NCI-H2227 (cell line): Measurements from ENCODE around the gene MTFMT.
"Not testable (repeated sequence)": the region's sequence is repeated elsewhere in the genome, so short reads cannot be mapped to it uniquely, and the experiment has no call there.

Source experiments
- DNase-seq: peaks from one replicate; lab custom pipeline; 2025; ENCODE audit not compliant: unreplicated experiment; lab: John Stamatoyannopoulos, UW

Gene MTFMT

DNA sequence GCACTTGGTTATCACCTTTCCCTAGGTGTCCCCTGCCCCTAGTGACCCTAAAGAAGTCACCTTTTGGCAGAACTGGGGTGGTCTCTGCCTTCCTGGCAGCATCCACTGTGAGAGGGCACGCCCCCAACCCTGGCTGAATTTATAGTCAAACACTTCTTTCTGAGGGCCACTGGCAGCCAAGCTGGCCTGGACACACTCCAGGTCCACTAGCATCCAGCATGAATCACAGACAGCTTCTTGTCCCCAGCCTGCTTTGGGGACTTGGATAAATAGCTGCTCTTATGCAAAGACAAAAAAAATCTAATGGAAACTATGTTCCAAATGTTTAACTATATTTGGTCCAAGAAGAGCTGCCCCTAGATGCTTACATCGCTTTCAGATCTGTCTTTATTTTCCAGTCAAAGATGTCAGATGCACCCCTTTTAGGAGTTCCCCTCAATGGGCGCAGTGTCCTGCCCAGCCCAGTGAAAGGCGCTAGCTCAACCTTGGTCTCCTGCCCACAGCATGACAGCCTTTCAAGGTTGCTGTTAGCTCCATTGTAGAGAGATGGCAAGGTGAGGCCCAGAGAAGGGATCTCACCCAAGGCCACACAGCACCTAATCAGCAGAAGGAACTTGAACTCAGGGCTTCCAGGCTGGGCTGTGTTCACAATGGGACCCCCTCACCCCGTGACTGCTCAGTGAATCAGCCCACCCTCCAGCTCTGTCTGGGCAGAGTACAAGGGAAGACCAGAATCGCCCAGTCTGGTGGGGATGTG, 31.4 kb upstream of the MTFMT start:
- DNase-seq, result no peak

DNA sequence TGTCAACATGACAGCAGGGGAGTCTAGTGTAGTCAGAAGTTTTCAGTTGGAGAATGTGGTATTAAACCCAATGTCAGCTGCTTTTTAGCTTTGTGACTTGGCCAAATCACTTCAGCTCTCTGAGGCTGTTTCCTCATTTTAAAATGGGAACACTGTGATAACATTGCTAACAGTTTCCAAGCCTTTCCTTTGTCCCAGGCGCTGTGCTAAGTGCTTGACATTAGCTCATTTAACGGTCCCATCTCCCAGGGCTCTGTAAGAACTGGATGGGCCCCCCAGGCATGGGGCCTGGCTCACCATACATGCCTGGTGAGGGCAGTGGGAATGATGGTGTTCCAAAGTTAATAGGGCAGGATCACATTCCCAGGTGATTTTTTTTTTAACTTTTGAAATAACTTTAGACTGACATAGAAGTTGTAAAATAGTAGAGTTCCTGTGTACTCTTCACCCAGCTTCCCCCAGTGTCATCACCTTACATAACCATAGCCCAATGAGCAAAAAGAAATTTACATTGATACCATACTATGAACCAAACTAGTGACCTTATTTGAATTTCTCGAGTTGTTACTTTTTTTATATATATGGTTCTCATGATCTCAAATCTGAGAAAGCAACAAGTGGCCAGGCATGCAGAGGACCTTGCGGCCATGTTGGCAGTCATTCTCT, 30.6 kb upstream of the MTFMT start:
- DNase-seq, result no peak

DNA sequence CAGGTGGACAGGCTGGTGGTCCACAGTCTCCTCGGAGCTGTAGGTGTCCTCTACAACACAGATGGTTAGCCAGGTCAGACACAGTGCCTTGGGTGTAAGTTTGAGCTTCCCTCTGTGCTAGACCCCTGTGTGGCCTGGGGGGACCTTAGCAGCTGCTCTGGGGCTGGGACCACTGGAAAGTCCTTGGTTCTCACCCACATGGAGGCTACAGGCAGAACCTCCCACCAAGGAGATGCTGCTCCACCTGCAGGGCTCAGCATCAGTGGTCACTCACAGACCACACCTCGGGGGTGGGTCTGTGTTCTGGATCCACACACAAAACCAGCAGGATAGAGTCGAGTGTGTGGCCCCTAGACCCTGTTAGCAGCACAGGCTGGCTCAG, 29.9 kb upstream of the MTFMT start:
- DNase-seq, result no peak

DNA sequence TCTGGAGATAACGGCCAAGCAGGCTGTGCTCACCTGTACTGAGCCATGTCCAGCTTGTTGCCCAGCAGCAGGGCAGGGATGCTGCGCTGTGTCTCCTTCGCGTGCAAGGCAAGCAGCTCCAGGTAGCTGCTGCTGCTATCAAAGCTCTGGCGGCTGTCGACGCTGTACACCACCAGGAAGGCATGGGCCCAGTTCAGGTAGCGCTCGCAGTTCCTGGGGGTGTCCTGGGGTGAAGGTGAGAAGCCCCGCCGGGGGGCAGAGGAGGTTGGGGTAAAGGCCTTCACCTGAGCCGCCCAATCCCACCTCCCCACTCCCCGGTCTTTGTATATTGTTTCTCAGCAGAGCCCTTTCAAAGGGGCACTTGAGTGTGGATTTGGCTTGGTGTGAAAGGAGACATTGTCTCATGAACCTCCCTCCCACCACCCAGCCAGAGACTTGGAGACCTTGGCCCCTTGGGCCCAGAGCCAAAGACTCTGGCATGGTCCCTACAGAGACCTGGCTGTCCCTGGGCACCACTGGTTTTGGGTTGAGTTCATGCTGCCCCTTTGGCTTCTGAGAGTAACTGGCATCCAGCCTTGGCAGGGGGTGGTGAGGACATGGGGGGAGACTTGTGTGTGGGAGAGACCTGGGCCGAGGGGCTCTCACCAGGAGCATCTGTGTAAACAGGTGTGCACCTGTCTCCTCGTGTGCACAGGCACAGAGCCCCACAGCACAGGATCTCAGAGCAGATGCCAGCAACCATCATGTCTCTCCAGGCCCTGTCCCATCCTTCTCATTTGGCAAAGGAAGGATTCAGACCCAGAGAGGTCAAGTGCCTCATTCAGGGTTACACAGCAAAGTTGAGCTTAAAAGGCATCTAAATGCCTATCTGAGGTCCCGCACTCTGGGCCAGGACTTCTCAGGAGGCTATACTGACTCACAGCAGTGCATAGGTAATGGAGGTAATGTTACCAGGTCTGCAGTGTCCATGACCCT, 29.2 kb upstream of the MTFMT start:
- no peak for DNase-seq

DNA sequence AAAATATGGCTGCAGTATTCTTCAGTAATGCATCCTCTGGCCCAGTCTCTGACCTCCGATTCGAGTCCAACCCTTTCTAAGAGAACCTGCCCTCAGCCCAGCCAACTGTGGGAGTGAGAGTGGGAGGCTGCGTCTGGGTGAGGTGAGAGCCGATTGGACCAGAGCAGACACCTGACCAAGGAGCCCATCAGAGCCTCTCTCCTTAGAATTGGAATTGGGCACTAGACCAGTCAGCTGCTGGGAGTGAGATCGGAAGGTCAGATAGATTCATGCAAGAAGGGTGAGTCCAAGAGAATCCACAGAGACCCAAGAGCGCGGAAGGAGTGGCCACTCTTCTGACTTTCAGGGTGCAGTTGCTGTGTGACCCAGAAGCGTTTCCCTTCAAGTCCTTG, 28.1 kb upstream of the MTFMT start:
- no peak for DNase-seq

DNA sequence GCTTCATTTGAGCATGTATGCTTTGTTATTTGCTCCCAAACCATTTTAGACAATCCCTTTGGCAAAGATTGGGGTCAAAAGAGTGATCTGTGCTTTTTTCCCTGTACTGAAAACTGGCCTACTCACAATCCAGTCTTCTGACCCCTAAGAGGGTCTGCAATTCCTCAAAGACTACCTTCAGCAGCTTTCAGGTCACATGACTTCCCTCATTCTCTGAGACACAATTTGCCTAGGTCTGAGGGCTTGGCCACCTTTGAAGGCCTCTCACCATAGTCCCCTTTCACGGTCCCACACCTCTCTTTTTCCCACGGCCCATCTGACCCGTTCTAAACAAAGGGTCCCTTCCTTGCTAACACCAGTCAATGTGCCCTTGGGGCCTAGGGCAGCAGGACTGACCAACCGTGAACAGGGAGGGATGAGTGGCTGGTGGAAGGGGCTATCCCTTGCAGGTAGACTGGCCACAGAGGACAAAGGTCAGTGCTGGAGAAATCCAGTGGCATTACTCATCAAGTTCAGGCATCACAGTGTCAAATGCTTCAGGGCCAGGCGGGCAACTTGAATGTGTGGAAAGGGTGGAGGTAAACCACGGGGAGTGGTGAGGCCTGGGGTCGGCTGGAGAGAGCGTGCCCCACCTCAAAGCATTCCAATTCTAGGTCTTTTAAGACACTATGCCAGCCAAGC, 27.6 kb upstream of the MTFMT start:
- DNase-seq, result no peak

DNA sequence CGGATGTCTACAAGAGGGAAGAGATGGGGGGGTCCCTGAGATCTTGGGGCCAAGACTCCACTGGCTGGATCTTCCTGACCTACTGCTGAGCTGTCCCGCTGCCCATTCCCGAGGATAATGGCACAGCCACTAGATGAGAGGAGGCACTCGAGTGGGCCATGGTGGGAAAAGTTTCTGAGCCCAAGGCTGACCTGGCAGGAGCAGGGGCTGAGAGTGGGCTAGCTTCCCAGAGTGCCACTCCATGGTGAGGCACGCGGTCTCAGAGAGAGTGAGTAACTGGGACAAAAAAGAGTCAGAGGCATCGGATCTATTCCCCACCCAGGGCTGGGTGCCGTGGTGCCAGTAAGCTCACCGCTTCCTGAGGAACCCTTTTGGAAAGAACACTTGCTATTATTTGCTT, 26.7 kb upstream of the MTFMT start:
- no peak for DNase-seq

DNA sequence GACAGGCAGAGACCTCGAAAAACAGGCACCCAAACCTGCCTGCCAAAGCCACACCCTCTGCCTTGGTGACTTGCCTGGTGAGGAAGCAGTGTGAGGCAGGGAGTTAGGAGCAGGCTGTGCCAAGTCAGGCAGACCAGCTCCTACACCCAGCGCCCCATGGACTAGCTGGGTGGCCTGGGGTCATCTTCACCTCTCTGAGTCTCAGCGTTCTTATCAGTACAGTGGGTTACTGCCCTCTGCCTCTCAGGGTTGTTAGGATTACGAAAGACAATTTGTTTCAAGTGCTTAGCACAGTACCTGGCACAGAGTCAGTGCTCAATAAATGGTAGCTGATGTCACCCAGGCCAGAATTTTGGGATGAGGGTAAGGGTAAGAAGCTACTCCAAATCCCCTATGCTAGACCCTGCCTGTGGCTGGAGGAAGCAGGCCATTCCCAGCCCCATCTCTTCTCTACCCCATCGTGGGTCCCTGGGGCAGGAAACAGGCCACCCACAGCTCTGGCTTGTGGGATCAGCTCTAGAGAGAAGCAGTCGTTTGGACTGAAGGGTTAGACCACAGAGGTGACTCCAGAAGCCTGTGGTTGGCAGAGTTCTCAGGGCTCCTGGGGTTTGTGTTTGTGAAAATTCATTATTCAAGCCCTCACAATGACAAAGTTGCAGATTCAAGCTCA, 25.9 kb upstream of the MTFMT start:
- no peak for DNase-seq

DNA sequence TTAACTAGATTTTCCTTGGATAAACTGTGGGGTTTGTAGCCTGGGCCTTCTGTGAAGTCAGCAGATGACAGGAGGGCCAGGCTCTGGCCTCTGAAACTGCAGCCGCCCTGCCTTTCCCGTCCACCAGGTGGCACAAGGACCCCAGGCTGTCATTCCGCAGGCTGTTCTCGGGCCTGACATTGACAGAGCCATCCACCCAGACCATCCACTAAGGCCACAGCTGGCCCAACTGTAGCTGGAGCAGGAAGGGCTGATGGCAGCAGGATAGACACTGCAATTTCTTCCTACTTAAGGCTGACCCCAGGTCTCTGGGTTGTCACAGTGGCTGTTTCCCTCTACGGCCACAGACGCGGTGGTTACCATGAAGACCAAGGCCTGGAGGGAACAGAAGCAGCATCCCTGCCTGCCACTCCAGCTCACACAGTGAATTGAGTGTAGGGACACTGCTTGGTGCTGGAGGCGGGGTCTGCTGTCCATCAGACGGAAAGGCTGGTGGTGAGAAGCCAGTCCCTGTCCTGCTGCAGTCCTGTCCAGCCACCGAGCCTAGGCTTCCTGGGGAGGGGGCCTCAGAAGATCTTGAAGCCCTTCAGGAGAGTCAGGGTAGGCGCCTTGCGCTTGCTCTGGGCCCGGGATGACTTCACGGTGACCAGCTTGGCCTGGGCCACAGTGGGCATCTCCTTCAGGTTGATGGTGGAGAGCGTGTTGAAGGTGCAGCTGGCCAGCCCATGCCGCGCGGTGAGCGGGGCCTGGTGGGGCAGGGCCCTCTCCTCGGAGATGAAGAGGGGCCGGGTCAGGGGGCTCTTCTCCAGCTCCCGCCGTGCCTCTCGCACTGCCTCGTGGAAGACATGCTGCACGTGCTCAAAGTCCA, 25.1 kb upstream of the MTFMT start:
- peak; percentile 74 for DNase-seq

DNA sequence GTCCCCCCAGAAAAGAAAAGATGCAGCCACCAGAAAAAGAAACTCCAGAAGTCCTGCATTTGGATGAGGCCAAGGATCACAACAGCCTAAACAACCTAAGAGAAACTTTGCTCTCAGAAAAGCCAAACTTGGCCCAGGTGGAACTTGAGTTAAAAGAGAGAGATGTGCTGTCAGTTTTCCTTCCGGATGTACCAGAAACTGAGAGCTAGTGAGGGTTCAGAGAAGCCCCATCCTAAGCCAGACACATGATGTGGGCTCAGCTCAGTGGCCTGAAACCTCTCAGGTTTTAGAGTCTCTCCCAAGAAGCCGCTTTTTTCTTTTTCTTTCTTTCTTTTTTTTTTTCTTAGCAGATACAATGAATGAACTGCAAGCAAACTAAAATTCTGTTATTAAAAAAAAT, 23.5 kb upstream of the MTFMT start:
- DNase-seq, result no peak

DNA sequence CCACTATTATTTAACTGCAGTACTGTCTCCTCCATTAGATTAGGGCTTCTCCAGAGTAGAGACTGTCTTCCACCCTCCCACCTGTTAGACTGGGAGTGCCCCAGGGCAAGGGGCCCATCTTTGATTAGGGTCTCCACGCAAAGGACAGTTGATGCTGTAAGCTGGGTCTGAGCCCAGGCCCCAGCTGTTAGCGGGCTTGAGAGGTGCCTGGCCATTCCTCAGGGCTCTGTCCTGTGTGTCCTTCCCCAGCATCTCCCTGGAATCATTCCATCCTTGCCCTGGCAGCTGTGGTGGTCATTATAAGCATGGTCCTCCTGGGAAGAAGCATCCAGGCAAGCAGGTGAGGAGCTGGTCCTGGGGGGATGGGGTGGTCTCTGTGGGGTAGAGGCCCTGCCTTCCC, 21.8 kb upstream of the MTFMT start:
- DNase-seq, result no peak

DNA sequence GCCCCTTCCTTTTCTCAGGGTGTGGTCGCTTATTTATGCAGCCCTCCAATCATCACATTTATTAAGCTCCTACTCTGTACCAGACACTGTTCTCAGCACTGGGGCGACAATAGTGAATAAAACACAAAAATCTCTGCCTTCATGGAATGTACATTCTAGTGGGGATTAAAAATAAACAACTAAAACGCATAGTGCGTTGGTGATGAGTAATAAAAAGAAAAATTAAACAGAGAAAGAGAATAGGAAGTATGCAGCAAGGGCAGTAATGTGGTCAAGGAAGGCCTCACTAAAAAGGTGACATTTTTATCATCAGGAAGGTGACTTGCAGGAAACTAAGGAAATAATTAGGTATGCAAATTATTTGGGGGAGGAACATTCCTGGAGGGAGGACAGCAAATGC, 20.8 kb upstream of the MTFMT start:
- DNase-seq, result no peak

DNA sequence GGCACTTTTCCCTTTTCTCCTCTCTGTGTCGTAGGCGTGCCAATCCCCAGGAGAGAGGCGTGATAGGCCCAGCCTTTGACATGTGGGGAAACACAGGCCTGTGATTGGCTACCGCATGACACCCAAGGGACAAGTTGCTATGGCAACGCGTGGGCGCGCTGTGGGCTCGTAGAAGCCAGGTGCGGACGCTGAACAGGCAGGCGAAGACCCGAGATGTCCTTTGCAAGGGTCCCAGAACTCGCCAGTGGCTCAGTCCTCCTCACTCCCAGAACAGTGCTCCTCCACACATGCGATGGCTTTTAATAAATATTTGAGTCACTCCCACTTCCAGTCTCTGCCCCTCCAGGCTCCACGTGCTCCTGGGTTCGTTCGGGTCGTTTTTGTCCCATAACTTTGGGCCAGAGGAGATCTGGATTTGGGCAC, 20.0 kb upstream of the MTFMT start:
- peak; percentile 96 for DNase-seq

DNA sequence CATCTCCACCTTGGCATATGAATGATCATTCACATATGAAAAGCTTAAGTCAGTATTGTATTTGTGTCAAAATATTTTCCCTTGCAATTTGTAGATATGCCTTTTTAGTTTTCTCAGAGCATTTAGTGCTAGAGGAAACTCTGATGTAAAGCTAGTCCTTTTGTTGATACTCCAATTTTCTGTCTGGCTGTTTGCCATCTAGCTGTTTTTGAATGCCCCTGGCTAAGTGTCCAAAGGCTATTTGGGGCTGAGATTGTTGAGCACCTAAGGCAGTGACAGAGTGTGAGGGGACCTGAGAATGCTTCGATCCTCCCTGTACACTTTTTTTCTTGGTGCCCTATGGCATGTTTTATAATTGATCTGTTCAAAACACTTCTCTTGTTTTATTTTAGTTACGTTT, 18.8 kb upstream of the MTFMT start:
- no peak for DNase-seq

DNA sequence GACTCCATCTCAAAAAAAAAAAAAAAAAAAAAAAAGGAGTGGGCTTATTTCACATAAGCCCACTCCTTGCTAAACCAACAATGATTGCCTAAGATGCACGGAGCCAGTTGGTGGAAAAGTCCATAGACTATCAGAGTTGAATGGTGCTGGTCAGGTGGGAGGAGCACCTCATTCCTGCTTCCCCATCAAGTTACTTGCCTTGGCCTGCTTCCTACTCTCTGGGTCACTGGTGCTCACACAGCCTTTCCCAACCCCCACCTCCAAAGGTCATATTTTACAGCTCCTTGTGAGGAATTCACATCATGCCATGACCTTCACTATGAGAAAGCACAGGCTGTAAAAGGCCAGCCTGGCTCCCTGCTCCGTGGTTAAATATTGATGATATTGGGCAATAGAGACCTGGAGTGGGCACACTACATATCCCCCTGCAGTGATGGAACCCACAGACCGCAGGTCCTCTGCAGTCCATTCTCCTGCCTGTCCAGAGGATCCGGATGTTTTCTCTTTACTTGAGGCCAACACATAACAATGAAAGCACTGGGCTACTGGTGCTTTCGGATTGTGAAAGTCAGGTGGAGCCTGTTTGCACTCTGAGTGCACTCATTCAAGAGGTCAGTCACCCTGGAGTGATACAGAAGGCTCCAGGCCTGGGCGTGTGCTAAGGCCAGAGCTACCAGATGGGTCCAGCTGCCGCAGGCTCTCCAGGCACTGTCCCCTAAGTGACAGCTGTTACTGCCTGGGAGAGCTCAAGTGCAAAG, 15.5 kb upstream of the MTFMT start, which contains the start of gene SLC51B:
TSS of gene SLC51B (plus strand) at position 664 of the 758 bp plus-strand sequence. CDS start 4,618 bp downstream, outside the sequence.
- DNase-seq, result no peak

DNA sequence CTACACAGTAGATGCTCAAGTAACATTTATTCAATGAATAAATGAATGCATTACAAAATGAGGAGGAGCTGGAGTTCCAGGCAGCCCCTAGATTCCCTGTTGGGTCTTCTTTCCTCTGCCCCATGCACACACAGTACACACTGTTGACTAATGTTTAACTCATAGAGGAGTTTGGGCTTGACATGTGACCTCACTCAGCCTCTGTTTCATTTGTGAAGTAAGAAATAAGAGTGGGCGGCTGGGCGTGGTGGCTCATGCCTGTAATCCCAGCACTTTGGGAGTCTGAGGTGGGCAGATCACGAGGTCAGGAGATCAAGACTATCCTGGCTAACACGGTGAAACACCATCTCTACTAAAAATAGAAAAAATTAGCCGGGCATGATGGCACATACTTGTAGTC, 14.8 kb upstream of the MTFMT start:
- DNase-seq, result not testable (repeated sequence)

DNA sequence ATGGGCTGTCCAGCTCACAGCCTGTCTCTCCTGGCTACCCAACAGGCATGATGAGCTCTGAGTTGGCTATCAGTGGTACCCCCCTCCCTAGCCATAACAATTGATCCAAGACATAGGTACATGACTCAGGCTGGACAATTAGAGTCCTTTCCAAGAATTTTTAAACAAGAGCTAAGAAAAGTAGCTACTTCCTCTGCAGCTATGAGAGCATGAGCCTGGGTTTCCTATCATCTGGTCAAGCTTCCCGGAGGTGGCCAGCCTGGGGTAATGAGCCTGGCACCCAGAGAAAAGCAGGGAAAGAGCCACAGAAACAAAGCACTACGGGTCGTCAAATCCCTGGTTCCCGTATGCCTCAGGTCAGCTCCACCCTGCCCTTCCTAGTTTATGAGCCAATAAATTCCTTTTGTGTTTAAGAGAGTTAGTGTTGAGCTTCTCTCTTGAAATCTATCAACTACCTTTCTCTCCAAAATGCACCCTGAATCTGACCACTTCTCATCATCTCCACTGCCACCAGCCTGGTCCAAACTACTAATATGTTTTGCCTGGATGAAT, 13.4 kb upstream of the MTFMT start:
- DNase-seq, result no peak

DNA sequence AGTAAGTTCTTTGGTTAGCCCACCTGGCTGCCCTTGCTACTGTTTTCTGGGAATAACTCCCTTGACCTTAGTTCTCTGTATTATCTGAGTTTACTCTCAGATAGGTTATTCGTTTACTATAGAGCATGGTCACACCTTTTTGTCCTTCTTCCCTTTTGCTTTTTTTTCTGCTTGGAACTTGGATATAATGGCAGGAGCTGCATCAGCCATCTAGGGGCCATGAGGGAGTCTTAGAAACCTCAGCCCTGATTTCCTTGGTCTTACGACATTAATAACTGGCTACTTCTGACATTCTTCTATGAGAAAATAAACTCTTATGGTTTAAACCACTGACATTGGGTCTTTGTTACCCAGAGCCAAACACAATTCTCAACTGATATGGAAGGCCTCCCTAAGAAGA, 12.3 kb upstream of the MTFMT start:
- no peak for DNase-seq
